OCI-LY3 (cell line): ENCODE results near the gene SUPT3H.

ENCODE experiments used
- EZH2phosphoT487 ChIP-seq: fragments of 200-600 bp; shearing (Covaris generic); IDR thresholded peaks from 2 replicates; pipeline ENCODE4 v1.6.1; 2018; ENCODE audit warnings: antibody characterized with exemption, mixed run types, low read depth
- TF ChIP-seq, protein P1 (sequence below): fragments of 200-600, 300-600 bp; sonication (generic); IDR thresholded peaks from 2 replicates; pipeline ENCODE4 v1.5.1; 2014; ENCODE audit warnings: antibody characterized with exemption, low read length, low read depth

GRCh38 chr6:45136495-45136894 is 241.2 kb downstream of the SUPT3H start:
- TF ChIP-seq EZH2phosphoT487, result no peak
- TF ChIP-seq, protein P1, sequence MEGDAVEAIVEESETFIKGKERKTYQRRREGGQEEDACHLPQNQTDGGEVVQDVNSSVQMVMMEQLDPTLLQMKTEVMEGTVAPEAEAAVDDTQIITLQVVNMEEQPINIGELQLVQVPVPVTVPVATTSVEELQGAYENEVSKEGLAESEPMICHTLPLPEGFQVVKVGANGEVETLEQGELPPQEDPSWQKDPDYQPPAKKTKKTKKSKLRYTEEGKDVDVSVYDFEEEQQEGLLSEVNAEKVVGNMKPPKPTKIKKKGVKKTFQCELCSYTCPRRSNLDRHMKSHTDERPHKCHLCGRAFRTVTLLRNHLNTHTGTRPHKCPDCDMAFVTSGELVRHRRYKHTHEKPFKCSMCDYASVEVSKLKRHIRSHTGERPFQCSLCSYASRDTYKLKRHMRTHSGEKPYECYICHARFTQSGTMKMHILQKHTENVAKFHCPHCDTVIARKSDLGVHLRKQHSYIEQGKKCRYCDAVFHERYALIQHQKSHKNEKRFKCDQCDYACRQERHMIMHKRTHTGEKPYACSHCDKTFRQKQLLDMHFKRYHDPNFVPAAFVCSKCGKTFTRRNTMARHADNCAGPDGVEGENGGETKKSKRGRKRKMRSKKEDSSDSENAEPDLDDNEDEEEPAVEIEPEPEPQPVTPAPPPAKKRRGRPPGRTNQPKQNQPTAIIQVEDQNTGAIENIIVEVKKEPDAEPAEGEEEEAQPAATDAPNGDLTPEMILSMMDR, result no peak
